Measurements from ENCODE around the gene MTREX. TPM values are rescaled to one million over a fixed set of nuclear protein-coding genes. Genes with fewer than 3 reads are reported as not detected.

The MTREX gene
- total and polyA plus RNA-seq, 10 donors, result 13.8 to 73.6 (median 58.3) TPM

GRCh38 chr5:55387865-55388264 lies 80.1 kb downstream of the MTREX start:
- Histone ChIP-seq H3K36me3 (peaks cover 0 to 99% (median 53%) of the 10 kb centered on the region in 6 donors), H3K4me1 (peaks cover 0 to 4% (median 0%) of the 10 kb centered on the region in 6 donors), H3K4me3 (no peak overlapping the region), H3K9me3 (peaks cover 0 to 26% (median 24%) of the 10 kb centered on the region in 8 donors), H3K27me3 (replicated peaks in 1 of 7) (no peaks in the 10 kb centered on the region), H3K27ac (no peak overlapping the region)
- TF ChIP-seq CTCF (IDR thresholded peaks at IDR 0.05 in 8 of 11, conservative IDR thresholded peaks at IDR 0.05 in 3 of 11), result no peak
- TF ChIP-seq POLR2A (IDR thresholded peaks at IDR 0.05), result no peak
- no peak for TF ChIP-seq POLR2AphosphoS5 (IDR thresholded peaks at IDR 0.05)
- DNase-seq, result no peak
- intact Hi-C loops (cut with DNase I; ENCODE audit: low total_unique reads), result no loop called here
- WGBS, 5 donors, result 95 to 99% (median 96%) methylated on average over 2 of the region's 2 CpGs

- Histone ChIP-seq H3K4me1 (peaks cover 0 to 4% (median 0%) of the 10 kb centered on the region in 6 donors), H3K27me3 (replicated peaks in 1 of 7) (no peaks in the 10 kb centered on the region), H3K36me3 (peaks cover 0 to 98% (median 38%) of the 10 kb centered on the region in 6 donors), H3K9me3 (peaks cover 0 to 14% (median 11%) of the 10 kb centered on the region in 8 donors), H3K27ac (no peak overlapping the region), H3K4me3 (no peak overlapping the region)
- WGBS, 5 donors, result 98 to 100% (median 100%) methylated on average over 2 of the region's 2 CpGs
- intact Hi-C loops (cut with DNase I; ENCODE audit: low total_unique reads), result no loop called here
- TF ChIP-seq POLR2AphosphoS5 (IDR thresholded peaks at IDR 0.05) (no peak), CTCF (IDR thresholded peaks at IDR 0.05 in 8 of 11, conservative IDR thresholded peaks at IDR 0.05 in 3 of 11) (no peak), POLR2A (IDR thresholded peaks at IDR 0.05) (no peak)
- DNase-seq, result no peak
These were observed 83.9 kb downstream of the MTREX start for GRCh38 chr5:55391707-55392106.

GRCh38 chr5:55392669-55393068 lies 84.9 kb downstream of the MTREX start:
- DNase-seq, result no peak
- Histone ChIP-seq H3K4me3 (no peak overlapping the region), H3K36me3 (peaks cover 0 to 98% (median 35%) of the 10 kb centered on the region in 6 donors), H3K9me3 (peaks cover 0 to 14% (median 11%) of the 10 kb centered on the region in 8 donors), H3K27ac (no peak overlapping the region), H3K27me3 (replicated peaks in 1 of 7) (no peaks in the 10 kb centered on the region), H3K4me1 (peaks cover 0 to 4% (median 0%) of the 10 kb centered on the region in 6 donors)
- TF ChIP-seq POLR2A (IDR thresholded peaks at IDR 0.05), result no peak
- no peak for TF ChIP-seq CTCF (IDR thresholded peaks at IDR 0.05 in 8 of 11, conservative IDR thresholded peaks at IDR 0.05 in 3 of 11)
- no peak for TF ChIP-seq POLR2AphosphoS5 (IDR thresholded peaks at IDR 0.05)
- 95 to 100% (median 99%) methylated on average over 1 of the region's 1 CpG for WGBS, 5 donors
- intact Hi-C loops (cut with DNase I; ENCODE audit: low total_unique reads), result no loop called here

- peaks cover 0 to 14% (median 11%) of the 10 kb centered on the region in 8 donors for H3K9me3 ChIP-seq
- intact Hi-C loops (cut with DNase I; ENCODE audit: low total_unique reads), result no loop called here
- peaks cover 0 to 4% (median 0%) of the 10 kb centered on the region in 6 donors for H3K4me1 ChIP-seq
- no peak for DNase-seq
- H3K36me3 ChIP-seq, result peaks cover 0 to 98% (median 32%) of the 10 kb centered on the region in 6 donors
- no peak for TF ChIP-seq POLR2AphosphoS5 (IDR thresholded peaks at IDR 0.05)
- 35 to 42% (median 41%) methylated on average over 2 of the region's 2 CpGs for WGBS, 5 donors
- H3K4me3 ChIP-seq, result no peak overlapping the region
- no peaks in the 10 kb centered on the region for H3K27me3 ChIP-seq (replicated peaks in 1 of 7)
- no peak overlapping the region for H3K27ac ChIP-seq
These were observed 85.8 kb downstream of the MTREX start for GRCh38 chr5:55393501-55394175.

Measured in spleen (tissue), 11 donors.